Activated gamma-delta T cell treated with Interleukin-2 at 50 U/mL for 16 hours (primary cell): ENCODE data around the gene PGLYRP3.

Source experiments
- DNase-seq: peaks from one replicate; pipeline ENCODE4 v3.0.0-alpha.2; 2020

Gene PGLYRP3

GRCh38 chr1:153251988-153252387 lies 60.8 kb downstream of the PGLYRP3 start:
- DNase-seq, result no peak

- no peak for DNase-seq
Observed at GRCh38 chr1:153251562-153251961, 61.2 kb downstream of the PGLYRP3 start.

GRCh38 chr1:153251087-153251486 lies 61.7 kb downstream of the PGLYRP3 start:
- DNase-seq, result no peak

- no peak for DNase-seq
Observed at GRCh38 chr1:153250166-153250565, 62.6 kb downstream of the PGLYRP3 start.

- DNase-seq, result no peak
Observed at GRCh38 chr1:153248176-153248879, 64.4 kb downstream of the PGLYRP3 start.
